Activated naive CD8-positive, alpha-beta T cell (primary cell): ENCODE data around the gene PIEZO2.

ENCODE experiments used
- H3K27ac Mint-ChIP-seq: one replicate; pipeline ENCODE4 v1.8.0; 2021; ENCODE audit warnings: mixed read lengths
- H3K27me3 Mint-ChIP-seq: one replicate; pipeline ENCODE4 v1.8.0; 2021; ENCODE audit warnings: mixed read lengths
- H3K36me3 Mint-ChIP-seq: one replicate; pipeline ENCODE4 v1.8.0; 2021; ENCODE audit warnings: mixed read lengths
- H3K4me1 Mint-ChIP-seq: one replicate; pipeline ENCODE4 v1.8.0; 2021; ENCODE audit warnings: low read depth, mixed read lengths
- H3K4me3 Mint-ChIP-seq: one replicate; pipeline ENCODE4 v1.8.0; 2021; ENCODE audit warnings: mild to moderate bottlenecking, mixed read lengths
- H3K9me3 Mint-ChIP-seq: one replicate; pipeline ENCODE4 v1.8.0; 2021; ENCODE audit warnings: low read depth, mixed read lengths

Gene PIEZO2

DNA sequence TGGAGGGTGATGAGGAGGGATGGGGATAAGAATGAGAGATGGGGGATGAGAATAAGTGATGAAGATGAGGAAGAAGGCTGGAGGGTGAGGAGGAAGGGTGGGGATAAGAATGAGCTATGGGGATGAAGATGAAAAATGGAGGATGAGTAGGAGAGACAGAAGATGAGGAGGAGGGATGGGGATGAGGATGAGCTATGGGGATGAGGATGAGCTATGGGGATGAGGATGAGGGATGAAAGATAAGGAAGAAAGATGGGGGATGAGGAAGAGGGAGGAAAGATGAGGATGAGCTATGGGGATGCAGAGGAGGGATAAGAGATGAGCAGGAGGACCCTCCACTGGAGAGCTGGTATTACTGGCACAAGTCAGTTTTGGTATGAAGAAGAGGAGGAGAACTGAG, 392.0 kb downstream of the PIEZO2 start:
- Mint-ChIP-seq H3K27me3 (no peaks in the 10 kb centered on the region), H3K4me1 (no peaks in the 10 kb centered on the region), H3K27ac (no peak overlapping the region), H3K36me3 (no peaks in the 10 kb centered on the region), H3K4me3 (no peak overlapping the region), H3K9me3 (no peaks in the 10 kb centered on the region)

DNA sequence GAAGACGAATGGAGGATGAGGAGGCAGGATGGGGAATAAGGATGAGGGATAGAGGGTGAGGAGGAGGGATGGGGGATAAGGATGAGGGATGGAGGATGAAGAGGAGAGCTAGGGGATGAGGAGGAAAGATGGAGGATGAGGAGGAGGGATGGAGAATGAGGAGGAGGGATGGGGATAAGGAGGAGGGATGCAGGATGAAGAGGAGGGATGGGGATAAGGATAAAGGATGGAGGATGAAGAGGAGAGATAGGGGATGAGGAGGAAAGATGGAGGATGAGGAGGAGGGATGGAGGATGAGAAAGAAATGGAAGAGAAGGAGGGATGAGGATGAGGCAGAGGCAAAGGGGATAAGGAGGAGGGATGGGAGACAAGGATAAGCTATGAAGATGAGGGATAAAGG, 393.5 kb downstream of the PIEZO2 start:
- H3K9me3 Mint-ChIP-seq, result no peaks in the 10 kb centered on the region

DNA sequence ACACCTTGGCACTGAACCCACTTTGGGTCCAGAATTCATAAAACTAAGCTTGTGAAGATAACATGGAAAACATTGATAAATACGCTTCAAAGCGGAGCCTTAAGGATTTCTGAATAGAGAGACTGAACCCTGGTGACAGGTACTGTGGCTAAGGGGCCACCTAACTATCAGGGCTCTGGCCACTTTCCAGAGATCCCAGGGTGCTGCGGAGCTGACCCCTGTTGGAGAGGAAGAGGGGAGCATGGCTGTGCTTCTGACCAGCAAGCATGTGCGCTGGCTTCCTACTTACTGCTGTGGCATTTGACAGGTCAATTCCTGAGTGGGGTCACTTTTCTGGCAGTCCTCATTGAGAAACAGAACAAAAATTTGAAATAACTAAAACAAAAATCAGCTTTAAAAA, 395.2 kb downstream of the PIEZO2 start:
- Mint-ChIP-seq H3K27me3 (no peaks in the 10 kb centered on the region), H3K9me3 (no peaks in the 10 kb centered on the region), H3K27ac (no peak overlapping the region), H3K4me3 (no peak overlapping the region), H3K4me1 (no peaks in the 10 kb centered on the region), H3K36me3 (no peaks in the 10 kb centered on the region)

More for the DNA sequence above, 393.5 kb downstream of the PIEZO2 start:
- H3K4me1 Mint-ChIP-seq, result no peaks in the 10 kb centered on the region
- H3K36me3 Mint-ChIP-seq, result no peaks in the 10 kb centered on the region
- no peak overlapping the region for H3K4me3 Mint-ChIP-seq
- no peaks in the 10 kb centered on the region for H3K27me3 Mint-ChIP-seq
- no peak overlapping the region for H3K27ac Mint-ChIP-seq

DNA sequence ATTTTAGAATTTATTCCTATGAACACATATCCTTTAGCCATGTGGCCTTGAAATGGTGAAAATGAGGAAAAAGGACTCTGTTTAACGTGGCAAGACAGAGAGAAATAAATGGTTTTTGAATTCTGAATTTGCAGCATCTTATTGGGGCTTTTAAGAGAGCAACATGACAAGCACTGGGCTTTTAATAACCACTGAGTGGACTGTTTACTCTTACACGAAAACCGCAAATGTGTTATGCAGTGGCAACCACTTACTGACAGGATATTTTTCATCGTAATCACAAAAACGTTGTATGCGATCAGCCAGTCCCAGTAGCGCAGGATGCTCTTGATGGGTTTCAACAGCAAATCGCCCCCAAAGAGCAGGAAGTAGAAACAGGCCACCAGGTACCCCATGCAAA, 397.0 kb downstream of the PIEZO2 start:
- no peak overlapping the region for H3K27ac Mint-ChIP-seq
- H3K4me1 Mint-ChIP-seq, result no peaks in the 10 kb centered on the region
- no peaks in the 10 kb centered on the region for H3K27me3 Mint-ChIP-seq
- no peaks in the 10 kb centered on the region for H3K36me3 Mint-ChIP-seq
- H3K4me3 Mint-ChIP-seq, result no peak overlapping the region
- no peaks in the 10 kb centered on the region for H3K9me3 Mint-ChIP-seq

DNA sequence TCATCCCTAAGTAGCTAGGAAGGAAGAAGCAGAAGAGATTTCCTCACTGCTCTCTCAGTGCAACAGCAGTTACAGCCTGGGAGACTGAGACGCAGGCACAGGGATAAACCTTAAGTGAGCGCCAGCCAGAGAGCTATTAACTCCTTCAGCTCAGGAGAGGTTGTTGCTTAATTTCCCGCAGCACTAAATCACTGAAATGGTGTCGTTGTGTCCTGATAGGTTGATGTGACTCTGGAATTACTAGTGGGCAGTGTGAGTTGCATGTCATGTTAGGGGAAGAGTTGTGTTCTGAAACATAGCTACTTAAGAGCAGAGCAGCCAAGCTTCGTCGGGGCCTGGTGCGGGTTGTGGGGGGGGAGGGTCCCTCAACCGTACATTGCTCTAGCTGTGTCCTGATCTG, 397.7 kb downstream of the PIEZO2 start:
- H3K27ac Mint-ChIP-seq, result no peak overlapping the region
- H3K4me3 Mint-ChIP-seq, result no peak overlapping the region
- no peaks in the 10 kb centered on the region for H3K9me3 Mint-ChIP-seq
- H3K4me1 Mint-ChIP-seq, result no peaks in the 10 kb centered on the region
- H3K27me3 Mint-ChIP-seq, result no peaks in the 10 kb centered on the region
- H3K36me3 Mint-ChIP-seq, result no peaks in the 10 kb centered on the region

DNA sequence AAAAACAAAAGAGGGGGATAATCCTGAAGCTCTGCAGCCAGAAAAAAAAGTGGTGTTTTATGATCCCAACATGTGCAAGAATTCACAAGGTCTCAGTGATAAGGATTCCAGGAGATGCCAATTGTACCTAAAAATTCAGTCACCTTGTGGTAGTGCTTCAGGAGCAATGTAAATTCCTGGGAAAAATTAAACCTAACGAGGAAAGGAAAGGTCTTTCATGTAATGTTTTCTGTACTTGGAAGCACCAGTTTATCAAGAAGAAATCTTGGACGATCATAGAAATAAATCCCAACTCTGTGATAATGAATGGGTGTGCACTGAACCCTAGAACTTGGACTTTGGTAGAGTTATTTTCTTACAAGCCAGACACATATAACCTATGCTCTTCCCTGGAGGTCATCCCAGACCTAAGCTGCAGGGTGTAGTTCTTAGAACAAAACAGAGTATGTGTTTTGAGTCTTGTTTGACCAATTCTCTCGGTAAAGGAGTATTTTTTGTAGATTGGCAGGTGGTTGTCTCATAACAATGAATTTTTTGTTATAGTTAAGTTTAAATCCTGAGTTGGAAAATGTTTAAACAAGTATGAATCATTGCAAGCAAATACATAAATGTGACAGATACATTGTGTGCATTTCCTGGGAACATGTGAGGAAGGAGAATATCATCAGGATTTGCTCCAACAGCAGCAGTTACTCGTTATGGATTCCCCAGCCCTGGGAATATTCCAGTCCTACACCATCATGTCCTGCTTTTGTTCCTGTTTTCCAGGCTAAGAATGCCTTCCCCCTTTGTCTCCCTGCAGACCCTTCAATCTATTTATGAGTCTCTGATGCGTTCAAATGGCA, 399.0 kb downstream of the PIEZO2 start:
- Mint-ChIP-seq H3K9me3 (no peaks in the 10 kb centered on the region), H3K4me1 (no peaks in the 10 kb centered on the region), H3K36me3 (no peaks in the 10 kb centered on the region)

DNA sequence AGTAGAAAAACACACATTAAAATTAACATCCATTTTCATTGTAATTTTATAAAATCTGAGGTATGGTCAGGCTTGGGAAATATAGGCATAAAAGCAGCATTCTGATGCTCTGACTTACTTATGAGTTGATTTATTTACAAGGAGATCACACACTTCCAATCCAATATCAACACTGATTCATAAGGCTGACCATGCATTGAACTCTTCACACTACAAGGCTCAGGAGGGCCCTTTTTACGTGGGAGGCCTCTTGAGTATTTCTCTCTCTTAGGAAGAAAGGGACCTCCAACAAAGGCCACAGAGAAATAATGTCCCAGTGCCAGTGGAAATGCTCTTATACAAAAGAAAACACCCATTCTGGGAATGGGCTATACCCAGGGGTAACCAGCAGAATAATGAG, 400.7 kb downstream of the PIEZO2 start:
- H3K27me3 Mint-ChIP-seq, result no peaks in the 10 kb centered on the region
- no peaks in the 10 kb centered on the region for H3K36me3 Mint-ChIP-seq
- H3K9me3 Mint-ChIP-seq, result no peaks in the 10 kb centered on the region
- H3K4me3 Mint-ChIP-seq, result no peak overlapping the region
- no peaks in the 10 kb centered on the region for H3K4me1 Mint-ChIP-seq
- no peak overlapping the region for H3K27ac Mint-ChIP-seq

More for the DNA sequence above, 399.0 kb downstream of the PIEZO2 start:
- Mint-ChIP-seq H3K27me3 (no peaks in the 10 kb centered on the region), H3K4me3 (no peak overlapping the region), H3K27ac (no peak overlapping the region)

DNA sequence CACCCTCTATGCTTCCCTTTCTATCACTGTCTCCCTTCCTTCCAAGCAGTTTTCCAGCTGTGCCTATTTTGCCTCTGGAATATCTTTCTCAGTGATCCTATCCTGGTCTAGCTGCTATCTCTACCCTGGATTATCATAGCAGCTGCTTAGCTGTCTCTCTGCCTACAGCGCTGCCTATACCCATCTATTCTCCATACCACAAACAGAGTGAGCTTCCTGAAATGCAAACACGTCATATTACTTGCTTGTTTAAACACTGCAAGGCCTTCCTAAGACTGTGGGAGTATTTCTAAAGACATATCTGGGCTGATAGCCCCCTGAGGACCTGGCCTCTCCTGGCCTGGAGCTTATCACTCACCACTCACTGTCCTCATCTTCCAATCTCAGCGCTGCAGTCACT, 403.4 kb downstream of the PIEZO2 start:
- Mint-ChIP-seq H3K4me3 (no peak overlapping the region), H3K27me3 (no peaks in the 10 kb centered on the region), H3K36me3 (no peaks in the 10 kb centered on the region), H3K9me3 (no peaks in the 10 kb centered on the region), H3K4me1 (no peaks in the 10 kb centered on the region), H3K27ac (no peak overlapping the region)

DNA sequence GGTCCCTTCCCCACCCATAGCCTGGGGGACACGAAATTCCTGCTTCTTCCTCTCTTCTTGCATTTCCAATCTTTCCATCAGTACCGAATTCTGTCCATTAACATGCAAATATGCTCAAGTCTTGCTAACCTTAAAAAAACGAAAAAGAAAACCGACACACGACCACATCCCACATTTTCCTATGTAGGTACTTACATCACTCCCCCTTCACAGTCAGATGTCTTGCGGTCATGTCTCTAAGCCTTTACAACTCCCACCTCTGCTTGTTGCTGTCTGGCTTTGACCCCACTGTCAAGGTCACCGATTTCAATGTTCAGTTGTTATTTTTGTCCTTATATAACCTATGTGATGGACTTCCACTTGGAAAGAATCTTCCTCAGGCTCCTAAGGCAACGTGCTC, 404.1 kb downstream of the PIEZO2 start:
- Mint-ChIP-seq H3K36me3 (no peaks in the 10 kb centered on the region), H3K27me3 (no peaks in the 10 kb centered on the region), H3K4me1 (no peaks in the 10 kb centered on the region), H3K9me3 (no peaks in the 10 kb centered on the region), H3K4me3 (no peak overlapping the region), H3K27ac (no peak overlapping the region)

DNA sequence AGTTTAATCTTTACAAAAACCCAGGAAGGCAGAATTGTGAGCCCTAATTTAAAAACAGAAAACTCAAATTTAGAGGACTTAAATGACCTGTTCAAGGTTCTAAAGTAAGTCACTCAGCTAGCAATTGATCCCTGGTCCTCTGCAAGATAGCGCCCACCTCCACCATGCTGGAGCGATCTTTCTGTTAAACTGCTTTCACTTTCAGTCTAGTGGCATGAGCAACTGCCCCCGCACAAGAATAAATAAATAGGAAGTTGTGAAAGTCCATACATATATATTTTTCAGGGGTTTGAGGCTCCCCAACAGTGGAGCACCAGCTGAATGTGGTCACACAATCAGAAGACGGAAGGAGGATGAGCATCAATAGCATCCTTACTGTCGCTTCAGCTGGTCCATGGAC, 405.6 kb downstream of the PIEZO2 start:
- peaks cover 1% of the 10 kb centered on the region for H3K27me3 Mint-ChIP-seq
- H3K27ac Mint-ChIP-seq, result no peak overlapping the region
- H3K4me1 Mint-ChIP-seq, result no peaks in the 10 kb centered on the region
- no peaks in the 10 kb centered on the region for H3K36me3 Mint-ChIP-seq
- no peaks in the 10 kb centered on the region for H3K9me3 Mint-ChIP-seq
- H3K4me3 Mint-ChIP-seq, result no peak overlapping the region

DNA sequence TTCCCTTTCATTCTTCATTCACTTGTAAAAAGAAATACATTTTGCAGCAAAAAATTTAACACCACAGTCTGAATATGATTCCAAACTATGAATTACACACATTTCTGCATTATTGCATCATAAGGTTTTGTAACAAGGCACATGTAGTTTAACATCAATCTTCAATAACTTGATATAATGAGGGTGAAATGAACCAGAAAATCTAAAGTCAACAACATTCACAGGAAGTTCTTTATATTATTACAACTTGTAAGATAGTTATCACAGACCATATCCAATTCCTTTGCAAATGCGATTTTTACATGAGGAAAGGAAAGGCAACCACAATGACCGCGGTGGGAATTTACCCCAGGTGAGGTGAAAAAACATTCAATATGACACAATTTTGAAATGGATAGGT, 410.2 kb downstream of the PIEZO2 start:
- Mint-ChIP-seq H3K4me1 (no peaks in the 10 kb centered on the region), H3K9me3 (no peaks in the 10 kb centered on the region), H3K36me3 (no peaks in the 10 kb centered on the region), H3K27me3 (peaks cover 1% of the 10 kb centered on the region), H3K27ac (no peak overlapping the region), H3K4me3 (no peak overlapping the region)

DNA sequence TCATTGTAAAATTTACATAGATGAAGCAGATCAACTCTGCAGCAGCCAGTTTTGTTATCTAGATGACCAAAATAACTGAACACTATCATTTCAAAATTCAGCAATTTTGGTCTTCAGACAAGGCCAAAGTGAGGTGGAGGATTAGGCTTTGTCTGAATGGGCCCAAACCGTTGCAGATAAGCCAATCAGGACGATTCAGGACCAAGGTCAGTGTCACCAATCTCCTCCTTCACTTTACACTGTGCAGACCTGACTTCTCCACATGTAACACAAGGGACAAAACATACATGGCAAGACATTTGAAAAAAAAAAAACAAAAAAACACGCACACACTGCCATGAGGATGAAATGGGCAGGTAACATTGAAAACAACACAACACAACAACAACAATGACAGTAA, 412.4 kb downstream of the PIEZO2 start:
- H3K4me1 Mint-ChIP-seq, result no peaks in the 10 kb centered on the region
- no peak overlapping the region for H3K4me3 Mint-ChIP-seq
- no peaks in the 10 kb centered on the region for H3K36me3 Mint-ChIP-seq
- peaks cover 1% of the 10 kb centered on the region for H3K27me3 Mint-ChIP-seq
- H3K9me3 Mint-ChIP-seq, result no peaks in the 10 kb centered on the region
- no peak overlapping the region for H3K27ac Mint-ChIP-seq

DNA sequence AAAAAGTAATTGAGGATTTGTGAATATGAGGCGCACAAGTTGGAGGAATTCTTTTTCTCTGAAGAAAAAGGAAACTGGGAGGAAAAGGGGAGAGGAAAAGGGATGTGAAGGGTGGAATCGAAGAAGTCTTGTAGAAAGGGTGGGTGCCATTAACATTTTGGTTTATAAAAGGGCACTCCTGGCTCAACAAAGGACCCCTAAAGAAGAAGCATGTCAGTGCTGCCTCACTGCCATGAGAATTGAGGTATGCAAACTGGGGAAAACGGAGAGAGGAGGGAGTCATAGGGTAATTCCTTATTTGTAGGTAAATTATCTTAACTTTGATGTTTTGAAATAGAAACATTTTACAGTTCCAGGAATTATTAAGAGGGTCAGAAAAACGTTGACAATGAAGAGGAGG, 416.4 kb downstream of the PIEZO2 start:
- H3K4me3 Mint-ChIP-seq, result no peak overlapping the region
- H3K27ac Mint-ChIP-seq, result no peak overlapping the region
- H3K4me1 Mint-ChIP-seq, result no peaks in the 10 kb centered on the region
- H3K9me3 Mint-ChIP-seq, result no peaks in the 10 kb centered on the region
- H3K27me3 Mint-ChIP-seq, result no peaks in the 10 kb centered on the region
- H3K36me3 Mint-ChIP-seq, result no peaks in the 10 kb centered on the region

DNA sequence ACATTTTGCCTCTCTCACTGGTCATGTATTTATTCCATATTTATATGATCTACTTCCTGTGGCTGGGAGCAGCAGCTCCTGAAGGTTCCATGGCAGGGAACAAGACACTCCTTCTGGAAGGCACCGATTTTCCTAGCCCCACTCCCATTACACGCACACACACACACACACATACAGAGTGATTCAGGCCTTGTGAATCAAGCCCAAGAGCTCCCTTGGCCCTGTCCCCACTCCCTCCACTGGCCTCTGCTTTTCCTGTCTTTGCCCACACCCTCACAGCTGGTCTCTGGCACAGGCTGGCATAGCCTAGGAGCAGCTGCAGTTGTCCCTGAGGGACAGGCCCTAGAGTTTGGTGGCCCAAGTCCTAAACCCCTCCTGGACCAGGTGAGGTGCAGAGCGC, 421.9 kb downstream of the PIEZO2 start:
- Mint-ChIP-seq H3K27ac (no peak overlapping the region), H3K27me3 (peaks cover 8% of the 10 kb centered on the region), H3K4me3 (no peak overlapping the region), H3K4me1 (peaks cover 2% of the 10 kb centered on the region), H3K36me3 (no peaks in the 10 kb centered on the region), H3K9me3 (no peaks in the 10 kb centered on the region)

DNA sequence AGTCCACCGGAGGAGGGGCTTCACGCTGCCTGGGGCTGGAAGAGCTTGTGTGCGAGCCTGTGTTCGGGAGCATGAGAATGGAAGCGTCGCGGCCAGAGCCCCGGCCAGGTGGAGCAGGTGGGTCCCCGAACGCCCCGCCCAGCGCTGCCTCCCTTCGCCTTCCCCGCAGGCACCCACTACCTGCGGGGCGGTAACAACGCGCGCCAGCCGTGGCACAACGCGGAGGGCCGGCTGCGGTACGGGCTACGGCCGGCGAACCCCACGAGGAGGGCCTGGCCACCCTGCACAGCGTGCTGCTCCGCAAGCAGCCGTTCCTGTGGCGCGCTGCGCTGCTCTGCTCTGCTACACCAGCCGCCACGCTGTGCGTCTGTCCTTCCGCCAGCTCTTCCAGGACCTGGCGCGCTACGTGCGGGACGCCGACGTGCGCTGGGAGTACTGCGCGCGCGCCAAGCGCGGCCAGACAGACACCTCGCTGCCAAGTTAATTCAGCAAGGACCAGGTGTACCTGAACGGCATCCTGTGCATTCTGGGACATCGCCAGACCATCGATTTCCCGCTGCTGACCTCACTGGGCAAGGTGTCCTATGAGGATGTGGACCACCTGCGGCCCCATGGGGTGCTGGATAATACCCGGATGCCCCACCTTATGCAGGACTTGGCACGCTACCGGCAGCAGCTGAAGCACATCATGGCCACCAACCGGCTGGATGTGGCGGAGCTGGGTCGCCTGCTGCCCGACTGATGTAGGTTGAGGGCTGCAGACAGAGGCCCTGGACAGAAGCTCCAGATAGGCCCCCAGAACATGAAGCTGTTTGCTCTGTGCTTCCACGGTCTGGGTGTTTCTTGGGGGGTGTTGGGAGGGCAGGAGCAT, 422.9 kb downstream of the PIEZO2 start:
- H3K9me3 Mint-ChIP-seq, result no peaks in the 10 kb centered on the region
- H3K4me1 Mint-ChIP-seq, result peaks cover 2% of the 10 kb centered on the region
- H3K27me3 Mint-ChIP-seq, result peaks cover 10% of the 10 kb centered on the region
- H3K36me3 Mint-ChIP-seq, result no peaks in the 10 kb centered on the region
- no peak overlapping the region for H3K4me3 Mint-ChIP-seq
- H3K27ac Mint-ChIP-seq, result no peak overlapping the region
